SK-N-MC (cell line): ENCODE measurements around the gene FOXP1.

ENCODE experiments used
- EZH2 ChIP-seq: fragments of 200-600 bp; sonication (generic); IDR thresholded peaks from one replicate; pipeline ENCODE4 v1.6.1; 2017; ENCODE audit warnings: antibody characterized with exemption
- POLR2AphosphoS5 ChIP-seq: IDR thresholded peaks from 2 replicates; pipeline ENCODE4 v1.6.1; 2012; ENCODE audit warnings: mild to moderate bottlenecking, low read depth, low read length, borderline replicate concordance

DNA sequence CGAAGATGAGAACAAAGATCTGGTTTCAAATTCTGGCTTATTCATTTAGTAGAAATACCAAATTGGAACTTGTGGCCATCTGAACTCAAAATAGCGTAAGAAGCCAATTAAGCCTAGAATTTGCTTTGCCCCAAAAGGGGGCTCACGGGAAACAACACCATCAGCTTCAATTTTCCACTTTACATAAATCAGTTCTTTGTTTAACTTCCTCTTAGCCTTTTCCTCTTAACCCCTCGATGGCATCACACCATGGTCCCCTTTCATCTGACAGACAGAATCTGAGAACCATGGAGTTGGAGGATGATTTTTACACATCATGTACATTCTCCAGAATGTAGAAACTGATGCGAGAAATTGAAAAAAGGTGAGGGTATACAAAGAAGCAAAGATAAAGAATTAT lies 207.0 kb downstream of the FOXP1 start:
- TF ChIP-seq EZH2 (no peak), POLR2AphosphoS5 (no peak)
